ENCODE results near the gene APLNR.

DNA sequence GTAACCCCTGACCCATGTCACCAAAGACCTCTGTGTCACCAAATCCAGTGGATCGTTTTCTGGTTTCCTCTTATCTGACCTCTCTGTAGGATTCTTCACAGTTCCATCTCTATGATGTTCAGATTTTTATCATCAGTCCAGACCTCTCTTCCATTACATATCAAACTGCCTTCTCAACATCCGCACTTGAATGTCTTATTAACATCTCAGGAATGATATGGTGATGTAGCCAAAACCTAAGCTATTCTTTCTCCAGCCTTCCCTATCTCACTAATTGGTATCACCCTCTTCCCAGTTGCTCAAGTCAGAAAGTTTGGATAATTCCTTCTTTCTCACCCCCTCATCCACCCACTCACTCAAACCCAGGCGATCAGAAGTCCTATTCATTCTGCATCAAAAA lies 13.4 kb downstream of the APLNR start:
- TF ChIP-seq EZH2 (IDR thresholded peaks at IDR 0.05; ENCODE audit: borderline replicate concordance, low read length), result no peak
- TF ChIP-seq, protein P1, sequence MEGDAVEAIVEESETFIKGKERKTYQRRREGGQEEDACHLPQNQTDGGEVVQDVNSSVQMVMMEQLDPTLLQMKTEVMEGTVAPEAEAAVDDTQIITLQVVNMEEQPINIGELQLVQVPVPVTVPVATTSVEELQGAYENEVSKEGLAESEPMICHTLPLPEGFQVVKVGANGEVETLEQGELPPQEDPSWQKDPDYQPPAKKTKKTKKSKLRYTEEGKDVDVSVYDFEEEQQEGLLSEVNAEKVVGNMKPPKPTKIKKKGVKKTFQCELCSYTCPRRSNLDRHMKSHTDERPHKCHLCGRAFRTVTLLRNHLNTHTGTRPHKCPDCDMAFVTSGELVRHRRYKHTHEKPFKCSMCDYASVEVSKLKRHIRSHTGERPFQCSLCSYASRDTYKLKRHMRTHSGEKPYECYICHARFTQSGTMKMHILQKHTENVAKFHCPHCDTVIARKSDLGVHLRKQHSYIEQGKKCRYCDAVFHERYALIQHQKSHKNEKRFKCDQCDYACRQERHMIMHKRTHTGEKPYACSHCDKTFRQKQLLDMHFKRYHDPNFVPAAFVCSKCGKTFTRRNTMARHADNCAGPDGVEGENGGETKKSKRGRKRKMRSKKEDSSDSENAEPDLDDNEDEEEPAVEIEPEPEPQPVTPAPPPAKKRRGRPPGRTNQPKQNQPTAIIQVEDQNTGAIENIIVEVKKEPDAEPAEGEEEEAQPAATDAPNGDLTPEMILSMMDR (IDR thresholded peaks at IDR 0.05; ENCODE audit: low read length), result no peak
